ENCODE results near the gene SNCG.

Gene SNCG

GRCh38 chr10:86942441-86943315 is 15.7 kb upstream of the SNCG start:
- TF ChIP-seq CTCF (IDR thresholded peaks at IDR 0.05; ENCODE audit: extremely low read depth, missing control alignments), result no peak
- no peak for DNase-seq (ENCODE audit: low spot score)

- TF ChIP-seq CTCF (IDR thresholded peaks at IDR 0.05; ENCODE audit: extremely low read depth, missing control alignments), result no peak
- no peak for DNase-seq (ENCODE audit: low spot score)
Observed at GRCh38 chr10:86943316-86944030, 14.9 kb upstream of the SNCG start.

GRCh38 chr10:86944031-86944419 is 14.4 kb upstream of the SNCG start:
- TF ChIP-seq CTCF (IDR thresholded peaks at IDR 0.05; ENCODE audit: extremely low read depth, missing control alignments), result no peak
- no peak for DNase-seq (ENCODE audit: low spot score)

GRCh38 chr10:86944471-86944870 is 13.9 kb upstream of the SNCG start:
- no peak for DNase-seq (ENCODE audit: low spot score)
- no peak for TF ChIP-seq CTCF (IDR thresholded peaks at IDR 0.05; ENCODE audit: extremely low read depth, missing control alignments)

- DNase-seq (ENCODE audit: low spot score), result no peak
- no peak for TF ChIP-seq CTCF (IDR thresholded peaks at IDR 0.05; ENCODE audit: extremely low read depth, missing control alignments)
Observed at GRCh38 chr10:86944907-86945306, 13.5 kb upstream of the SNCG start.

GRCh38 chr10:86945361-86946212 is 12.8 kb upstream of the SNCG start:
- TF ChIP-seq CTCF (IDR thresholded peaks at IDR 0.05; ENCODE audit: extremely low read depth, missing control alignments), result no peak
- DNase-seq (ENCODE audit: low spot score), result no peak
